ENCODE measurements around the gene LARGE1. TPM values are rescaled to one million over a fixed set of nuclear protein-coding genes. Genes with fewer than 3 reads are reported as not detected.

The LARGE1 gene
- total and polyA plus RNA-seq, 2 of the 13 experiments (the other 11 are each of a cell fraction or from before 2014, with no cell fraction given): 8.4 to 11.0 TPM

- Histone ChIP-seq H4K20me1 (ENCODE audit: insufficient read depth, low read length) (no peaks in the 10 kb centered on the region), H3K4me3 (replicated peaks in 1 of 3; ENCODE audit: insufficient read depth in 1 of 3, low read depth in 2 of 3, low read length in 3 of 3) (no peak overlapping the region), H3K27ac (ENCODE audit: extremely low read length, insufficient read depth, low read length) (no peak overlapping the region), H3K4me1 (ENCODE audit: insufficient read depth, low read length) (peaks cover 2% of the 10 kb centered on the region), H3K9ac (ENCODE audit: insufficient read depth, low read depth, low read length) (no peak overlapping the region), H3K9me3 (ENCODE audit: low read length) (no peaks in the 10 kb centered on the region), H3K36me3 (replicated peaks in 1 of 2; ENCODE audit: control insufficient read depth in 1 of 2, insufficient read depth in 2 of 2, low read length in 2 of 2) (no peaks in the 10 kb centered on the region), H3K27me3 (ENCODE audit: control insufficient read depth in 1 of 2, insufficient read depth in 2 of 2, low read length in 2 of 2) (no peaks in the 10 kb centered on the region), H2AFZ (ENCODE audit: low read length) (no peak overlapping the region), H3K79me2 (ENCODE audit: insufficient read depth, low read length) (no peaks in the 10 kb centered on the region), H3K4me2 (ENCODE audit: low read depth, low read length) (no peak overlapping the region)
- FAIRE-seq (no peak), DNase-seq (ENCODE audit: low spot score) (no peak), ATAC-seq (no peak)
- no TSS peak for BruUV-seq (replicated peaks)
- CTCF ChIA-PET (ENCODE audit: low intra/inter-chr PET ratio, low total read pairs): no interaction called here
- intact Hi-C loops (cut with micrococcal nuclease; ENCODE audit: unreplicated experiment): no loop called here
- 46% methylated on average over 2 of the region's 2 CpGs for WGBS (ENCODE audit: low lambda C conversion rate)
- POLR2A ChIA-PET: no interaction called here
- in situ Hi-C loops (cut with HindIII; ENCODE audit: extremely low pct_ligation_motif_present, low pct_unique_long_range_greater_than_20kb): no loop called here
- TF ChIP-seq SALL2 (CRISPR knock-in tag; IDR thresholded peaks at IDR 0.05) (no peak), ZSCAN5A (CRISPR knock-in tag; IDR thresholded peaks at IDR 0.05; ENCODE audit: borderline replicate concordance) (no peak), KDM3A (CRISPR knock-in tag; IDR thresholded peaks at IDR 0.05; ENCODE audit: low read depth) (no peak), KIAA2018 (CRISPR knock-in tag; IDR thresholded peaks at IDR 0.05; ENCODE audit: borderline replicate concordance) (no peak), REL (CRISPR knock-in tag; conservative IDR thresholded peaks at IDR 0.05) (no peak), ZNF550 (CRISPR knock-in tag; IDR thresholded peaks at IDR 0.05; ENCODE audit: borderline replicate concordance) (no peak), ATF1 (CRISPR knock-in tag; IDR thresholded peaks at IDR 0.05) (no peak), ZEB1 (IDR thresholded peaks at IDR 0.05; ENCODE audit: insufficient replicate concordance, low read depth) (no peak), TEF (CRISPR knock-in tag; IDR thresholded peaks at IDR 0.05) (no peak), ZNF781 (CRISPR knock-in tag; IDR thresholded peaks at IDR 0.05; ENCODE audit: borderline replicate concordance, not compliant biosample characterization) (no peak), PBX2 (CRISPR knock-in tag; IDR thresholded peaks at IDR 0.05) (no peak)
These were observed 237.3 kb downstream of the LARGE1 start for GRCh38 chr22:33682927-33683326.
